HL-60 (cell line): Measurements from ENCODE around the gene ATL3.

ENCODE experiments used
- DNase-seq, 2 experiments: peaks; one replicate each; pipeline ENCODE4 v3.0.0-alpha.2; 2010 to 2020; ENCODE audit warnings: low read depth in 1 of 2, low spot score in 1 of 2
- H3K27ac ChIP-seq: fragments of 250-450 bp; sonication (Bioruptor Pico); replicated peaks from 2 replicates; pipeline ENCODE4 v1.5.1; 2020; ENCODE audit warnings: mild to moderate bottlenecking, moderate library complexity
- H3K27me3 ChIP-seq: fragments of 250-450 bp; sonication (Bioruptor Pico); 2 replicates; pipeline ENCODE4 v1.5.1; 2021; ENCODE audit warnings: mild to moderate bottlenecking, moderate library complexity; ENCODE audit not compliant: insufficient read depth, poor library complexity, severe bottlenecking
- H3K4me3 ChIP-seq: replicated peaks from 2 replicates; pipeline ENCODE4 v1.5.1; 2011; ENCODE audit warnings: mild to moderate bottlenecking, control low read depth, low read length; ENCODE audit not compliant: insufficient read depth
- GABPA ChIP-seq: IDR thresholded peaks from 2 replicates; pipeline ENCODE4 v1.6.1; 2012; ENCODE audit warnings: low read depth
- POLR2AphosphoS5 ChIP-seq: IDR thresholded peaks from 2 replicates; pipeline ENCODE4 v1.6.1; 2012; ENCODE audit warnings: low read depth
- SPI1 ChIP-seq: IDR thresholded peaks from 2 replicates; pipeline ENCODE4 v1.6.1; 2012; ENCODE audit warnings: low read depth, mild to moderate bottlenecking, borderline replicate concordance
- TF ChIP-seq, protein P1 (sequence below): IDR thresholded peaks from one replicate; pipeline ENCODE4 v1.5.1; 2011; ENCODE audit warnings: low read length, control low read depth, inconsistent platforms; ENCODE audit not compliant: insufficient read depth
- TF ChIP-seq, protein P2 (sequence below): IDR thresholded peaks from 2 replicates; pipeline ENCODE4 v1.6.1; 2012; ENCODE audit warnings: low read depth; ENCODE audit not compliant: insufficient replicate concordance

ATL3 gene

DNA sequence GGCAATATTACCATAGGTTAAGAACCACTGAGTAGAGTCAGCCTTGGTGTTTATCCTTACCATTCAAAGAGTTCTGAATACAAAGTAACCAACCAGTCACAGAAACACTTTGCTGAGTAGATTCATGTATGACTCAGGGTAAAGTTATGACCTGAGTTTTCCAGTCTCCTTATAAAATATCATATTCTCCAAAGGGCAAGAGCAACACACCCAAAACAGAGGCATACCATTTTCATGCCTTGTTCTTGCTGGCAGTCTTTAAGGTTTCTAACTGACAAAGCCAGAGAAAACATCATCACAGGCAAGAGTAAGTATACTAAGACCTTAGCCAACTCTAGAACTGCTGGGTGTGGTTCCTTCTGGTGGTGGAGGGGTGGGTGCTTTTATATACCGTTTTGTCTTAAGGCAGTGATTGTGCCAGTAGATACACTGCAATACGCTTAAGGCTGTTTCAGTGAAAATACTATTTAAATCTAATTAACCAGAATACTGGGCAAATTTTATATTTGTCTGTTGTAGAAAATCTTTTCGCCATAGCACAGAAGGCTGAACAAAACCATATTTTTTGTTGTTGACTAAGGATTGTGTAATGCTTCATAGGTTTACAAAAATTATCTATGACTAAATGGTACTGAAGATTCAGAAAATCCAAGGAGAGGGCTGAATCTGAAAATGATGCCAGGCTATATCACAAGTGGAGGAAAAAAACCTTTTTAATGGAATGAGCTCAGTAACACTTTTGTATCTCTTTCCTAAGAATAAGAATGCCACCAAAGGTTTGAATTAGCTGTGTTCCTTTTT lies 3.0 kb downstream of the ATL3 start:
- Histone ChIP-seq H3K4me3 (no peak overlapping the region), H3K27me3 (no peaks in the 10 kb centered on the region), H3K27ac (no peak overlapping the region)
- DNase-seq = no peak
- TF ChIP-seq SPI1 = no peak
- TF ChIP-seq POLR2AphosphoS5 = no peak
- TF ChIP-seq, protein P1, sequence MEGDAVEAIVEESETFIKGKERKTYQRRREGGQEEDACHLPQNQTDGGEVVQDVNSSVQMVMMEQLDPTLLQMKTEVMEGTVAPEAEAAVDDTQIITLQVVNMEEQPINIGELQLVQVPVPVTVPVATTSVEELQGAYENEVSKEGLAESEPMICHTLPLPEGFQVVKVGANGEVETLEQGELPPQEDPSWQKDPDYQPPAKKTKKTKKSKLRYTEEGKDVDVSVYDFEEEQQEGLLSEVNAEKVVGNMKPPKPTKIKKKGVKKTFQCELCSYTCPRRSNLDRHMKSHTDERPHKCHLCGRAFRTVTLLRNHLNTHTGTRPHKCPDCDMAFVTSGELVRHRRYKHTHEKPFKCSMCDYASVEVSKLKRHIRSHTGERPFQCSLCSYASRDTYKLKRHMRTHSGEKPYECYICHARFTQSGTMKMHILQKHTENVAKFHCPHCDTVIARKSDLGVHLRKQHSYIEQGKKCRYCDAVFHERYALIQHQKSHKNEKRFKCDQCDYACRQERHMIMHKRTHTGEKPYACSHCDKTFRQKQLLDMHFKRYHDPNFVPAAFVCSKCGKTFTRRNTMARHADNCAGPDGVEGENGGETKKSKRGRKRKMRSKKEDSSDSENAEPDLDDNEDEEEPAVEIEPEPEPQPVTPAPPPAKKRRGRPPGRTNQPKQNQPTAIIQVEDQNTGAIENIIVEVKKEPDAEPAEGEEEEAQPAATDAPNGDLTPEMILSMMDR = no peak
- TF ChIP-seq, protein P2, sequence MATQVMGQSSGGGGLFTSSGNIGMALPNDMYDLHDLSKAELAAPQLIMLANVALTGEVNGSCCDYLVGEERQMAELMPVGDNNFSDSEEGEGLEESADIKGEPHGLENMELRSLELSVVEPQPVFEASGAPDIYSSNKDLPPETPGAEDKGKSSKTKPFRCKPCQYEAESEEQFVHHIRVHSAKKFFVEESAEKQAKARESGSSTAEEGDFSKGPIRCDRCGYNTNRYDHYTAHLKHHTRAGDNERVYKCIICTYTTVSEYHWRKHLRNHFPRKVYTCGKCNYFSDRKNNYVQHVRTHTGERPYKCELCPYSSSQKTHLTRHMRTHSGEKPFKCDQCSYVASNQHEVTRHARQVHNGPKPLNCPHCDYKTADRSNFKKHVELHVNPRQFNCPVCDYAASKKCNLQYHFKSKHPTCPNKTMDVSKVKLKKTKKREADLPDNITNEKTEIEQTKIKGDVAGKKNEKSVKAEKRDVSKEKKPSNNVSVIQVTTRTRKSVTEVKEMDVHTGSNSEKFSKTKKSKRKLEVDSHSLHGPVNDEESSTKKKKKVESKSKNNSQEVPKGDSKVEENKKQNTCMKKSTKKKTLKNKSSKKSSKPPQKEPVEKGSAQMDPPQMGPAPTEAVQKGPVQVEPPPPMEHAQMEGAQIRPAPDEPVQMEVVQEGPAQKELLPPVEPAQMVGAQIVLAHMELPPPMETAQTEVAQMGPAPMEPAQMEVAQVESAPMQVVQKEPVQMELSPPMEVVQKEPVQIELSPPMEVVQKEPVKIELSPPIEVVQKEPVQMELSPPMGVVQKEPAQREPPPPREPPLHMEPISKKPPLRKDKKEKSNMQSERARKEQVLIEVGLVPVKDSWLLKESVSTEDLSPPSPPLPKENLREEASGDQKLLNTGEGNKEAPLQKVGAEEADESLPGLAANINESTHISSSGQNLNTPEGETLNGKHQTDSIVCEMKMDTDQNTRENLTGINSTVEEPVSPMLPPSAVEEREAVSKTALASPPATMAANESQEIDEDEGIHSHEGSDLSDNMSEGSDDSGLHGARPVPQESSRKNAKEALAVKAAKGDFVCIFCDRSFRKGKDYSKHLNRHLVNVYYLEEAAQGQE = no peak
- TF ChIP-seq GABPA = no peak

DNA sequence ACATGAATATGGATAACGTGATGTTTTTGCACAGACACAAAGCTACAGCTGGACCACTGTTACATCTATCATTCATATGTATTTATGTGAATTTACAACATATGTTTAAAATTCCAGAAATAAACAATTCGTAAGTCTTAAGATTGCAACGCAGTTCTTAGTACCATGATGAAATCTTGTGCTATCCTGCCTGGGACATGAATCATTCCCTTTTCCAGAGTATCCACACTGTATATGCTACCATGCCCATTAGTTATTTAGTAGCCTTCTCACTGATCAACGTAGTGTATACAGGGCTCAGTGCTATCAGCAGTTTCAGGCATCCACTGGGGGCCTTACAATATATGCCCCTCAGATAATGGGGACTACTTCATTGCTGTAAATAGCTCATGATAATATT lies 4.3 kb downstream of the ATL3 start:
- Histone ChIP-seq H3K27ac (no peak overlapping the region), H3K4me3 (no peak overlapping the region), H3K27me3 (no peaks in the 10 kb centered on the region)
- no peak for DNase-seq
- TF ChIP-seq GABPA (no peak), POLR2AphosphoS5 (no peak), SPI1 (no peak)
- TF ChIP-seq, protein P2 = no peak
- TF ChIP-seq, protein P1 = no peak

DNA sequence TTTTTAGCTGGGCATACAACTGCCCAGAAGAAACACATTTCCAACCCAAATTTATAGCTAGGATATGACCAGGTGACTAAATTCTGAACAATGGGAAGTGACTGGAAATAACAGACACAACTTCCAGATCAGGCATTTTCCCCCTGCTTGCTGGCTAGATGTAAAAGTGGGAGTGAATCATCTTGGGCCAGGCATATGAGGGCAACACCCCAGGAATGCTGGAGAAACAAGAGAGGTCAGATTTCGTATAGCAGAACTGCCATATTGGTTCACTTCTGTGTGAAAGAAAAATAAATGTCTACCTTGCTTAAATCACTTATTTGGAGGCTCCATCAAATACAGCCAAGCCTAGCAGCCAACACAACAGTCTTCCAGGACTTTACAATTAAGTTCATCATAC lies 7.4 kb downstream of the ATL3 start:
- DNase-seq = no peak
- Histone ChIP-seq H3K27me3 (no peaks in the 10 kb centered on the region), H3K27ac (no peak overlapping the region), H3K4me3 (no peak overlapping the region)
- TF ChIP-seq POLR2AphosphoS5 (no peak), GABPA (no peak), SPI1 (no peak)
- TF ChIP-seq, protein P1 = no peak
- TF ChIP-seq, protein P2 = no peak
